Activated CD8-positive, alpha-beta T cell treated with anti-CD3 and anti-CD28 coated beads, Interleukin-2, amount 10 ng/mL, durations not matched to agents 7 days and 5 days (primary cell): ENCODE measurements around the gene MARCHF7. TPM values are rescaled to one million over a fixed set of nuclear protein-coding genes. Genes with fewer than 3 reads are reported as not detected.
"Not testable (repeated sequence)": the region's sequence is repeated elsewhere in the genome, so short reads cannot be mapped to it uniquely, and the experiment has no call there.

Experiments
- ATAC-seq: fragments of 150-1000 bp; cut with Tn5 transposase; one replicate; pipeline ENCODE4 v1.10.0; 2021; ENCODE audit warnings: moderate library complexity
- CTCF ChIA-PET: fragments of 350-600 bp; sonication (Branson Sonifier 250); formaldehyde crosslinking; loops from one replicate; lab custom pipeline; 2021; ENCODE audit warnings: antibody characterized with exemption; lab: Charles Lee
- POLR2A ChIA-PET: fragments of 350-600 bp; sonication (Branson Sonifier 250); formaldehyde crosslinking; loops from one replicate; lab custom pipeline; 2021; ENCODE audit warnings: antibody characterized with exemption; lab: Charles Lee
- DNase-seq: peaks from one replicate; pipeline ENCODE4 v3.0.0-alpha.2; 2020
- H3K27ac Mint-ChIP-seq: one replicate; pipeline ENCODE4 v1.8.0; 2021; ENCODE audit warnings: mild to moderate bottlenecking, mixed read lengths
- H3K27me3 Mint-ChIP-seq: one replicate; pipeline ENCODE4 v1.8.0; 2021; ENCODE audit warnings: low read depth, mixed read lengths
- H3K36me3 Mint-ChIP-seq: one replicate; pipeline ENCODE4 v1.8.0; 2021; ENCODE audit warnings: low read depth, mixed read lengths
- H3K4me1 Mint-ChIP-seq: one replicate; pipeline ENCODE4 v1.8.0; 2021; ENCODE audit warnings: low read depth, mixed read lengths
- H3K4me3 Mint-ChIP-seq: one replicate; pipeline ENCODE4 v1.8.0; 2021; ENCODE audit warnings: mild to moderate bottlenecking, mixed read lengths
- H3K9me3 Mint-ChIP-seq: one replicate; pipeline ENCODE4 v1.8.0; 2022; ENCODE audit warnings: mixed read lengths; ENCODE audit not compliant: insufficient read depth
- total RNA-seq, 2 experiments: library from RNA; stranded (reverse); gene quantifications; one replicate each; pipeline ENCODE4 v1.2.3, GENCODE V29; 2021

The MARCHF7 gene
- total RNA-seq, 2 experiments from 2014 or later = 75.3 to 75.6 TPM

DNA sequence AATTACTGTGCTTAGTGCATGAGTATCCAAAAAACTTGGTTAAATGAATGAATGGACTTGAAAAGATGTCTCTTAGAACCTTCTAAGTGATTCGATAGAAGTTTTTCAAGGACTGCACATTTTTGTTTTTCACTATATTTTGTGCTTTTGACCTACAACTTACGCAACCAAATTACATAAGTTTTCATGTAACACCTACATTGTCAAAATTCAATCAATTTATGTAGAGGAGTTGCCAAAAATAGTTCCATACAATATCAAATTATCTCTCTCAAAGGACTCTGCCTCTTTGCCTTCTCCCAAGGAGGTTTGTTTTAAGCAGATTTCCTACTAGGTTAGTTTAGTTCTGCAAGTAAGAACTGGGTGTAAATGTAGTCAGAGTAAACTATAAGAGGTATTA lies 10.3 kb downstream of the MARCHF7 start:
- ATAC-seq = no peak
- ChIA-PET CTCF (interaction anchor here (1.2 kb wide), 1 partner anchor 10 kb away, joined by 5 read pairs; the partner anchor contains the start of gene MARCHF7), POLR2A (interaction anchor here (2.6 kb wide), 1 partner anchor 10 kb away, joined by 16 read pairs; the partner anchor contains the start of gene MARCHF7)
- H3K27me3 Mint-ChIP-seq = no peaks in the 10 kb centered on the region
- peaks cover 77% of the 10 kb centered on the region for H3K36me3 Mint-ChIP-seq
- no peaks in the 10 kb centered on the region for H3K9me3 Mint-ChIP-seq
- no peak overlapping the region for H3K27ac Mint-ChIP-seq
- DNase-seq = no peak
- H3K4me1 Mint-ChIP-seq = peaks cover 43% of the 10 kb centered on the region
- no peak overlapping the region for H3K4me3 Mint-ChIP-seq

DNA sequence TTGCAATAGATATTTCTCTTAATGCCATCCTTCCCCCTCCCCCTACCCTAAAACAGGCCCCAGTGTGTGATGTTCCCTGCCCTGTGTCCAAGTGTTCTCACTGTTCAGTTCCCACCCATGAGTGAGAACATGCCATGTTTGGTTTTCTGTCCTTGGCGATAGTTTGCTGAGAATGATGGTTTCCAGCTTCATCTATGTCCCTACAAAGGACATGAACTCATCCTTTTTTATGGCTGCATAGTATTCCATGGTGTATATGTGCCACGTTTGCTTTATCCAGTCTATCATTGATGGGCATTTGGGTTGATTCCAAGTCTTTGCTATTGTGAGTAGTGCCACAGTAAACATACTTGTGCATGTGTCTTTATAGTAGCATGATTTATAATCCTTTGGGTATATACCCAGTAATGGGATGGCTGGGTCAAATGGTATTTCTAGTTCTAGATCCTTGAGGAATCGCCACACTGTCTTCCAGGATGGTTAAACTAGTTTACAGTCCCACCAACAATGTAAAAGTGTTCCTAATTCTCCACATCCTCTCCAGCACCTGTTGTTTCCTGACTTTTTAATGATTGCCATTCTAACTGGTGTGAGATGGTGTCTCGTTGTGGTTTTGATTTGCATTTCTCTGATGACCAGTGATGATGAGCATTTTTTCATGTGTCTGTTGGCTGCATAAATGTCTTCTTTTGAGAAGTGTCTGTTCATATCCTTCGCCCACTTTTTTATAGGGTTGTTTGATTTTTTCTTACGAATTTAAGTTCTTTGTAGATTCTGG lies 12.7 kb downstream of the MARCHF7 start:
- H3K36me3 Mint-ChIP-seq = peaks cover 74% of the 10 kb centered on the region
- POLR2A ChIA-PET, H3K27me3 Mint-ChIP-seq, H3K27ac Mint-ChIP-seq, ATAC-seq, DNase-seq, H3K4me3 Mint-ChIP-seq, H3K9me3 Mint-ChIP-seq: not testable (repeated sequence)
- peaks cover 38% of the 10 kb centered on the region for H3K4me1 Mint-ChIP-seq
- CTCF ChIA-PET = interaction anchor here (1.0 to 2.4 kb wide), 2 partner anchors 10 to 13 kb away, joined by 3 to 10 read pairs; partner anchors contain the start of gene MARCHF7

- POLR2A ChIA-PET = no interaction called here
- Mint-ChIP-seq H3K36me3 (peaks cover 72% of the 10 kb centered on the region), H3K27me3 (no peaks in the 10 kb centered on the region), H3K9me3 (no peaks in the 10 kb centered on the region), H3K4me3 (no peak overlapping the region), H3K27ac (no peak overlapping the region), H3K4me1 (peaks cover 34% of the 10 kb centered on the region)
- no peak for DNase-seq
- no peak for ATAC-seq
- CTCF ChIA-PET = no interaction called here
Measured at GRCh38 chr2:159725713-159726112, 13.4 kb downstream of the MARCHF7 start.

DNA sequence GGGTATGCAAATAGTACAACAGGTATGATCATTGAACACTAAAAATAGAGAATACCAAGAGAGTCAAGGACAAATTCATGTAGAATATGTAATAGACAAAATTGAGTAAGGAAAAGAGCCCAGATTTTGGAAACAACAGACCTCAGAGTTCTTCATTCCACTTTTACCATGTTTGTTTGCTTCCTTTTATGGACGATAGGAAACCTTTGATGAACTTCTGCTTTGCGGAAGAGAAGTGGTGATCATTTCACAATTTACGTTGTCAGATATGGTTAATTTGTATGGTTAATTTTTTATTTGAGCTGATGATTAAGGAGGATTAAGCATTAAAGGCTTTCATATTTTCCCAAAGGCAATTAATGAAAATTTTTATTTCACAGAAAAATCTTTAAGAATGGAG lies 16.3 kb downstream of the MARCHF7 start:
- H3K27ac Mint-ChIP-seq = no peak overlapping the region
- ATAC-seq = no peak
- peaks cover 64% of the 10 kb centered on the region for H3K36me3 Mint-ChIP-seq
- H3K9me3 Mint-ChIP-seq = no peaks in the 10 kb centered on the region
- ChIA-PET CTCF (interaction anchor here (0.6 kb wide), 1 partner anchor 129 kb away, joined by 3 read pairs; no protein-coding TSS in a partner anchor), POLR2A (no interaction called here)
- DNase-seq = no peak
- no peak overlapping the region for H3K4me3 Mint-ChIP-seq
- no peaks in the 10 kb centered on the region for H3K27me3 Mint-ChIP-seq
- peaks cover 23% of the 10 kb centered on the region for H3K4me1 Mint-ChIP-seq

- POLR2A ChIA-PET = interaction anchor here (2.3 kb wide), 1 partner anchor 23 kb away, joined by 9 read pairs; the partner anchor contains the start of gene MARCHF7
- H3K9me3 Mint-ChIP-seq = no peaks in the 10 kb centered on the region
Measured at GRCh38 chr2:159735648-159736047, 23.3 kb downstream of the MARCHF7 start.

DNA sequence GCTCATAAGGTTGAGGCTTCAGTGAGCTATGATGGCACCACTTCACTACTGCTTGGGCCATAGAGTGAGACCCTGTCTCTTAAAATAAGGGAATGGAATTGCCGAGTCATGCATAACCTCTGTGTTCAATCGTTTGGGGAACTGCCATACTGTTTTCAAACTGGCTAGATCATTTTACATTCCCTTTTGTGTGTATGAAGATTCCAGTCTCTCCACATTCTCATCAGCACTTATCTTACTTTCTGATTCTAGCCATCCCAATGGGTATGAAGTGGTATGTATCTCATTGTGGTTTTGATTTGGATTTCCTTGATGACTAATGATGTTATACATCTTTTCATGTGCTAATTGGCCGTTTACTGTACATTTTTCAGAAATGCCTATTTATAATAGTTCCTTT lies 23.7 kb downstream of the MARCHF7 start:
- DNase-seq = no peak
- H3K27me3 Mint-ChIP-seq = no peaks in the 10 kb centered on the region
- no peaks in the 10 kb centered on the region for H3K9me3 Mint-ChIP-seq
- H3K36me3 Mint-ChIP-seq = peaks cover 60% of the 10 kb centered on the region
- no peak overlapping the region for H3K4me3 Mint-ChIP-seq
- no peak for ATAC-seq
- no peak overlapping the region for H3K27ac Mint-ChIP-seq
- ChIA-PET CTCF (no interaction called here), POLR2A (interaction anchor here (2.3 kb wide), 1 partner anchor 23 kb away, joined by 9 read pairs; the partner anchor contains the start of gene MARCHF7)
- H3K4me1 Mint-ChIP-seq = peaks cover 14% of the 10 kb centered on the region

More at GRCh38 chr2:159735648-159736047, 23.3 kb downstream of the MARCHF7 start:
- H3K36me3 Mint-ChIP-seq = peaks cover 64% of the 10 kb centered on the region
- H3K27ac Mint-ChIP-seq = no peak overlapping the region
- no peaks in the 10 kb centered on the region for H3K27me3 Mint-ChIP-seq
- H3K4me3 Mint-ChIP-seq = no peak overlapping the region
- DNase-seq (no peak), ATAC-seq (no peak)
- CTCF ChIA-PET = no interaction called here
- H3K4me1 Mint-ChIP-seq = peaks cover 14% of the 10 kb centered on the region

DNA sequence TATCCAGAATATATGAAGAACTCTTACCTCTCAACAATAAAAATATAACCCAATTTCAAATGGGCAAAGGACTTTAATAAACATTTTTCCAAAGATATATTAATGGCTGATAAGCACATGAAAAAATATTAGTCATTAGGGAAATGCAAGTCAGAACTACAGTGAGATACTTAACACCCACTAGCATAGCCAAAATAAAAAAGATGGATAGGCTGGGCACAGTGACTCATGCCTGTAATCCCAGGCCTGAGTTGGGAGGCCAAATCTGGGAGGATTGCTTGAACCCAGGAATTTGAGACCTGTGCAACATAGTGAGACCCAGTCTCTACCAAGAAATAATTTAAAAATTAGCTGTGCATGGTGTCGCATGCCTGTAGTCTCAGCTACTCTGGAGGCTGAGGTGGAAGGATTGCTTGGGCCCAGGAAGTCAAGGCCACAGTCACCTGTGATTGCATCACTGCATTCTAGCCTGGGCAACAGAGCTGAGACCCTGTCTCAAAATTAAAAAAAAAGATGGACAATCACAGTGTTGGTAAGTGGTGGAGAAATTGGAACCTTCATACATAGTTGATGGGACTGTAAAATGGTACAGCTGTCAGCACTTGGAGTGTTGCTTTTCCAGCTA lies 25.1 kb downstream of the MARCHF7 start:
- H3K27me3 Mint-ChIP-seq = no peaks in the 10 kb centered on the region
- POLR2A ChIA-PET = interaction anchor here (1.5 to 1.7 kb wide), 2 partner anchors 24 to 25 kb away, joined by 6 to 7 read pairs; partner anchors contain the start of gene MARCHF7
- ATAC-seq = no peak
- no peak overlapping the region for H3K4me3 Mint-ChIP-seq
- no peak for DNase-seq
- H3K4me1 Mint-ChIP-seq = peaks cover 14% of the 10 kb centered on the region
- H3K27ac Mint-ChIP-seq = no peak overlapping the region
- CTCF ChIA-PET = no interaction called here
- no peaks in the 10 kb centered on the region for H3K9me3 Mint-ChIP-seq
- peaks cover 59% of the 10 kb centered on the region for H3K36me3 Mint-ChIP-seq

DNA sequence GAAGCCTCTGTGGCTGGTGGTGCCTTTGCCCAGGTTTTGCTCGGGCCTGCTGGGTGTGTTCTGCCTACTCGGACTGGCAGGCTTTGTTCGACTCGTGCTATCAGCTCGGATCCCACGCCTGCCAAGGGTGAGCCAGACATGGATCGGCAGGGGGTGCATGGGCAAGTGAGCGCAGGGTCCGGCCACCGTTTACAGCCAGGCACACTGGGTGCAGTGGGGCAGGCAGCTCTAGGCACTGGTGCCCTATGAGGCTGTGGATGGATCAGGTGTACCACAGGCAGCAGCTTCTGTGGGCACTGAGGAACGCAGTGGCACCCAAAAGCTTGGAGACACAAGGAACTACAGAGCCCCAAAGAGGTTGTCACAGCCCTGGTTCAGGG lies 25.6 kb downstream of the MARCHF7 start:
- no peak overlapping the region for H3K27ac Mint-ChIP-seq
- peaks cover 60% of the 10 kb centered on the region for H3K36me3 Mint-ChIP-seq
- ChIA-PET CTCF (no interaction called here), POLR2A (interaction anchor here (1.5 to 1.7 kb wide), 2 partner anchors 25 to 26 kb away, joined by 6 to 7 read pairs; partner anchors contain the start of gene MARCHF7)
- H3K4me3 Mint-ChIP-seq = no peak overlapping the region
- ATAC-seq (no peak), DNase-seq (no peak)
- H3K27me3 Mint-ChIP-seq = no peaks in the 10 kb centered on the region
- H3K4me1 Mint-ChIP-seq = peaks cover 14% of the 10 kb centered on the region
- H3K9me3 Mint-ChIP-seq = no peaks in the 10 kb centered on the region

GRCh38 chr2:159738509-159739390 lies 26.4 kb downstream of the MARCHF7 start:
- peaks cover 14% of the 10 kb centered on the region for H3K4me1 Mint-ChIP-seq
- ATAC-seq = no peak
- CTCF ChIA-PET = no interaction called here
- H3K36me3 Mint-ChIP-seq = peaks cover 58% of the 10 kb centered on the region
- H3K4me3 Mint-ChIP-seq = no peak overlapping the region
- POLR2A ChIA-PET = interaction anchor here (1.5 to 1.7 kb wide), 2 partner anchors 25 to 27 kb away, joined by 6 to 7 read pairs; partner anchors contain the start of gene MARCHF7
- no peak overlapping the region for H3K27ac Mint-ChIP-seq
- no peak for DNase-seq
- no peaks in the 10 kb centered on the region for H3K27me3 Mint-ChIP-seq
- H3K9me3 Mint-ChIP-seq = no peaks in the 10 kb centered on the region

- CTCF ChIA-PET = interaction anchor here (1.3 to 1.4 kb wide), 2 partner anchors 11 to 13 kb away, joined by 3 read pairs; no protein-coding TSS in a partner anchor
- H3K4me1 Mint-ChIP-seq = peaks cover 5% of the 10 kb centered on the region
- H3K9me3 Mint-ChIP-seq = no peaks in the 10 kb centered on the region
Measured at GRCh38 chr2:159742846-159743245, 30.5 kb downstream of the MARCHF7 start.

DNA sequence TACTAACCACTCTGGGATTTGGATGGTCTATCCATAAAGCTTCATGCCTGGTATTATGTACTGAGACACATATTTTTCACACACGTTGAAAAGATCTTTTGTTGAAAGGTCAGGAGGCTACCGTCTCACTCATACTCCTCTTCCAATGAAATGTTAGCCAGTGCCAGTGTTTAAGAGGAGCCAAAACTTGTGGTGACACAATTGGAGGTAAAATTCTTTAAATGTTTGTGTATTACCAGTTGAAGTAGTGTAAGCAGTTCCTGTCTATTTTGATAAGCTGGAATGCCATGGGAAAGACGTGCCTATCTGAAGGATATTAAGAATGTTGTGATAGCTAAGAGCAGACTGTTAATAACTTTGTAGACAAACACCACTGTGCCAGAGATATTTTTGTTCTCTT lies 32.1 kb downstream of the MARCHF7 start:
- POLR2A ChIA-PET = no interaction called here
- Mint-ChIP-seq H3K27me3 (no peaks in the 10 kb centered on the region), H3K27ac (no peak overlapping the region), H3K9me3 (no peaks in the 10 kb centered on the region), H3K4me1 (peaks cover 2% of the 10 kb centered on the region), H3K4me3 (no peak overlapping the region), H3K36me3 (peaks cover 56% of the 10 kb centered on the region)
- ATAC-seq = no peak
- DNase-seq = no peak
- CTCF ChIA-PET = interaction anchor here (1.4 kb wide), 1 partner anchor 10 kb away, joined by 3 read pairs; no protein-coding TSS in a partner anchor

More at GRCh38 chr2:159742846-159743245, 30.5 kb downstream of the MARCHF7 start:
- no peaks in the 10 kb centered on the region for H3K27me3 Mint-ChIP-seq
- DNase-seq (no peak), ATAC-seq (no peak)
- no peak overlapping the region for H3K27ac Mint-ChIP-seq
- no peak overlapping the region for H3K4me3 Mint-ChIP-seq
- POLR2A ChIA-PET = no interaction called here
- peaks cover 53% of the 10 kb centered on the region for H3K36me3 Mint-ChIP-seq
